HG03064 (cell line): ENCODE data around the gene GSTO2.

Experiments used
- ATAC-seq: cut with Tn5 transposase; IDR thresholded peaks from one replicate; pipeline ENCODE4 v1.9.1; 2021; ENCODE audit warnings: low read depth; ENCODE audit not compliant: unreplicated experiment

Gene GSTO2

DNA sequence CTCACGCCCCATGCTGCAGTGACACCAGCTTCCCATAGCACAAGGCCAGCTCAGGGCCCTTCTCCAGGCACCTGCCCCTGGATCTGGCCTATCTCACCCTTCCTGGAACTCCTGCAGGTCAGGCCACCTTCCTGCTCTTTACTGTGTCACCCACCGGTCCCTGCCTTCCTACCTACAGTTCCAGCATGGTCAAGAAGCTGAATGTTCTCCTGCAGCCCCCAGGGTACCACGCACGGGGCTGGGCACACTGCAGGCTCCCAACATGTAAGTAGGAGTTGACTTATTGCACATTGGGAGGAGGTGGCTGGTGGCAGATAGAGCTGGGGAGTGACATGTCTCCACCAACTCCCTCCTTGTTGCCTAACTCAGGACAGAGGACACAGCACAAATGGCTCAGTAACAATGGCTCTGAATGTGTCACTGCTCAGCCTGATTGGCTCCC lies 54.8 kb downstream of the GSTO2 start:
- ATAC-seq: no peak

DNA sequence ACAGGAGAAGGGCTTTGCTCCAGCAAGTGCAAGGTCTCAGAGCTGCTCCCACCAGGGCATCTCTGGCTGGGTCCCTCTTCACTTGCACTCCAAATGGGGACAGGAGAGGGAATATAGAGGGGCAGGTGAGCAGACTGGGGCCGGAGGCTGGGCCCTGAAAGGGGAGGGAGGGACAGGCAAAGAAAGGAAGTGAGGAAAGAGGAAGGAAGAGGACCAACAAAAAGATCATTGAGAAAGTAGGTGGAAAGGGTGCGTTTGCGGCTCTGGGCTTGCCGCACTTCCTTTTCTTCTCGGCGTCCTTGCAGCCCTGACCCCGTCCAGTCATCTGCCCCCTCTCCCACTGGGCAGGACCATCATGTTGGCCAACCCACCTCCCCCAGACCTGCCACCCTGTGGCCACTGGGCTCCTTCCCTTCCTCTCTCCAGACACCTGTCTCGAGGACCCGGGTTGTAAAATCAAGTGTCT lies 55.3 kb downstream of the GSTO2 start:
- ATAC-seq: no peak

DNA sequence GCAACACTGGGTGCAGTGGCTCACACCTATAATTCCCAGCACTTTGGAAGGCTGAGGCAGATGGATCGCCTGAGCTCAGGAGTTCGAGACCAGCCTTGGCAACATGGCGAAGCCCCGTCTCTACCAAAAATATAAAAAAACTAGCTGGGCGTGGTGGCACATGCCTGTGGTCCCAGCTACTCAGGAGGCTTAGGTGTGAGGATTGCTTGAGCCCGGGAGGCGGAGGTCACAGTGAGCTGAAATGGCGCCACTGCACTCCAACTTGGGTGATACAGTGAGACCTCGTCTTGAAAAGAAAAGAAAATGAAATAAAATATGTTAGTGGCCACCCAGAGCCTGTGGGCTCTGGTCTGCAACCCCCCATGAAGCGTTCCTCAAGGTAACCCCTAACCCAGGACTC lies 55.9 kb downstream of the GSTO2 start:
- ATAC-seq: no peak

DNA sequence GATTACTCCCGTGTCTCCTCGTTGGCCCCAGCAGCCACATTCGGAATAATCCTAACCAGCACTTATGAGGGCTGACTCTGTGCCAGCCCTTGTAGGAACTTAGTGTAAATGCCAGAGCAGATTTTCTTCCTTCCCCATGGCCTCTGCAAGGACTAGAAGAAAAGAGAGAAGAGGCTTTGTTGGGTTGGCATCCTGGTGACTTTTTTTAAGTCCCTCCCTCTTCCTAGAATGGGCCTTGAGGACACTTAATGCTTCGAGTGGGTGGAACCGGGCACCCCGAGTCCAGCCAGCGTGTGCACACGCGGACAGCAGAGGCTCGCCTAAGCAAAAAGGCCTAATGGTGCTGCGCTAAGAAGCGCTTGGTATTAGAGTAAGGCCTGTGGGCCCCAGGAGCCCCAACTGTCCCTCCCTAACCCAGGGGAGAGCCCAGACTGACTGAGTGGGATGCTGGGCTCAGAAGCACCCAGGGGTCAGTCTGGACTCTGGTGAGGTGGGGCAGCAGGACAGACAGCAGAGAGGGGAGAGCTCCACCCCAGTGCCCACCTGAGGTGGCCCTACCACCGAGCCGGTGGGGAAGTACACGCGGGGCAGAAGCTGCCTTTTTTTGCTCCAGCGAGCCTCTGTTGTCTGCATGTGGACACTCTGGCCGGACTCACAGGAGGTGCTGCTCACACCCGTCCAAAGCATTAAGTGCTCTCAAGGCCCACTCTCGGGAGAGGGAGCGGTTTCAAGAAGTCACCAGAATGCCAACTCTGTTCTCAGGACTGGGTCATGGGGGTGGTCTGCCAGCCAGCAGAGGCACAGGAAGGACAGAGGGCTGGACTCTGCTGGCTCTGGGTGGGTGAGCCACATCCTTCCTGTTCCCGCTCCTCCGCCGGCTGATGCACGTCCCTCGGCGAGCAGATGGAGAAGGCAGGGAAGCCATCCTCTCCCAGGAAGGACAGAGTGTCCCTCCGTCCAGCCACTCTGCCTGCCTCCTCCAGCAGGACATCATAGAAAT lies 56.8 kb downstream of the GSTO2 start:
- ATAC-seq: no peak

DNA sequence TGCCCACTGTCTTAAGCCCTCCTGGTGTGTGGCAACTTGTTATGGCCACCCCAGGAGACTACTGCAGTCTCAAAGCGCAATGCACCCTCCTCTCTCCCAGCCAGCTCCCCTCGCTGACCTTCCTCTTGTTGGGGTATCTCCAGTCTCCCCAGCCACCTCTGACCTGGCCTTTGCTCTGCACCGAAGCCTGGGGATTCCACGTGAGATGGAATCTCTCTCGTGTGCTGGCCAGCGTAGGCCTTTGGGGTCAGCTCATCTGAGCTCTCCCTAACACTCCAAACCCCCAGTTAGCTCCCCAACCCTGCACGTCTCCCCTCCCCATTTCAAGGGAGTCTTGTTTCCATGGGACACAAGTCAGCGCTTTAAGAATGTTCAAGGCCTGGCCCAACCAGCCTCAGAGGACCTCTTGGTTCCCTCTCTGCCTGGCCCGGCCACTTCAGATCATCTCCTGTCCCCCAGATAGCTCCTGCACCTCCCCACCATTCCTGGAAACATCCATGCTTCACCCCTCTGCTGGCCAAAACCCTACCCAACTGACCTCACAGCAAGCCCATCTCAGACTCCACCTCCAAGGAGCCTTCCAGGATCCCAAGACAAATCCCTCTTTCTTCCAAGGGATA lies 58.1 kb downstream of the GSTO2 start:
- no peak for ATAC-seq

DNA sequence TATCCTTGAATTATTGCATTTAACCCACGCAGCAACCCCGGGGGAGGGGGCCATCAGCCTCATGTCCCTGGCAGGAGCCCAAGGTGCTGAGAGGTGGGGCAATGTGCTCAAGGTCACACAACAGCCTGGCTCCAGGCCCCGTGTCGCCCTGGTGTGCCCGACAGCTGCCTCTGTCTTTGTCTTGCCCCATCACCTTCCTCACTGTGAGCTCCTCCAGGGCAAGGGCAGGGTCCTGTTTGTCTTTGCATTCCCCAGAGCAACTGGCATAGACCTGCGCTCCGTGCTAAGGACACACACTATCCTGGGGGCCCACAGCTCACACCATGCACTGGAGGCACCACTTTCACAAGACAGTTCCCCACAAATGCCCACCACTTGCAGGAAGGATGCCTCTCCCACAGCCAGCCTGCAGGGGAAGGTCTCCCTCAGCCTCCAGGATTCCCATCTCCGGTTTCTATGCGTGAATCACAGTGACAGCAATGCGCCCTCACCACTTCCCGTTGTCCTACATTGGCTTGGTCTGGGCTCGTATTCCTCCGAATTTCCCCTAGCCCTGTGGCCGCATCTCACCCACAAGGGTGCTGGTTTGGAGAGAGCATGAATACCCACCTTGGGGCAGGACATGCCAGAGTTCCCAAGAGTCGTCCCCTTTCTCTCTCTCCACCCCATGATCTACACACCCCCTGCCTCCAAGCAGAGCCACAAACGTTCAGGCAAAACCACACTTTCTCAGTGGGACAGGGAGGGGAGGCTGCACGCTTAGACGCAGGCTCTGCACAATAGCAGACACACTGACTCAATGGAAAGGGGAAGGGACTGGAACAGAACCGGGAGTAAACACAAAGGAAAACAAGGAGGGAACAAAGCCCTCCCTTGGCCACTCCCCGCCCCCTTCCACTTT lies 59.0 kb downstream of the GSTO2 start:
- no peak for ATAC-seq

DNA sequence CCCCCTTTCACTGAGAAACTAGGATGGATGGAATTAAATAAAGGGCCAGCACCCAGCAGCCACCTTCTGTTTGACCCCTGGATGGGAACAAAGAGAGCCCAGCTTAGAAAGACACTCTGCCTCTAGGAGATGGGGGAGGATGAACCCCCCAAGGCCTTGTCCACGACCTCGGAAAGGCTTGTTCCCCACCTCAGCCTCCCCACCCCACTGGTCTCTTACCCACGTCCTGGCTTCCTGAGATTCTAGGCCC lies 59.6 kb downstream of the GSTO2 start:
- ATAC-seq: peak; percentile 9

DNA sequence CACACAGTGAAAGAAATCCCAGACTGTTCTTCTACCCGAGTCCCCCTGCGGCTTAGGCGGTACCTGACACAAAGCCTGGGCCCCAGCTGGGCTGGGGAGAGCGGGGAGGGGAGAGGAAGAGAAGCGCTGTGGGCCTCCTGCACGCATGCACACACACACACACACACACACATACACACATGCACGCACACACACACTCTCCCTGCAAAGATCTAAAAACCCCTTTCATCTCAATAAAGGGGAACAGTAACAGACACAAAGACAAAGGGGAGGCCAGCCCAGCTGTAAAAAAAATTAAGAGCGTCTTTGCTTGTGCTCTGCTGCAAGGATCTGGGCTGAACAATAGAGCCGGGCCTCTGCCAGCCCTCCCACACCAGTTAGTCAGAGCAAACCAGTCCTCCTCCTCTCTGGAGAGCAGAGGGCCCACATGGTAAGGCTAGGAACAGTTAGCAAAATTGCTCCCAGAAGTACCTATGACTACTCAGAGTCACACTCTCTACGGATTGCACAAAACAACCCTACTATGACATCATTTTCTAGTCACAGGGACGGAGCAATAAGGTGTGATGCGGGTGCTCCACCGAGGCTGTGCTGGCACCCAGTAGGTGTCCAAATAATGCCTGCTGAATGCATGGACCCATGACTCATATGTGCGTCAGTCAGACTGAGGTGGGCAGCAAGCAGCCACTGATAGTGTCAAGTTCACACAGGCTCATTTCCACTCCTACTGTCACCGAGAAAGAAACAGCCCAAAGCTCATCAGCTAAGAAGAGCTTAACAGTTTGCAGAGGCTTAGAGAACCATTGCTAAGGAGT lies 60.1 kb downstream of the GSTO2 start:
- peak; percentile 62 for ATAC-seq

DNA sequence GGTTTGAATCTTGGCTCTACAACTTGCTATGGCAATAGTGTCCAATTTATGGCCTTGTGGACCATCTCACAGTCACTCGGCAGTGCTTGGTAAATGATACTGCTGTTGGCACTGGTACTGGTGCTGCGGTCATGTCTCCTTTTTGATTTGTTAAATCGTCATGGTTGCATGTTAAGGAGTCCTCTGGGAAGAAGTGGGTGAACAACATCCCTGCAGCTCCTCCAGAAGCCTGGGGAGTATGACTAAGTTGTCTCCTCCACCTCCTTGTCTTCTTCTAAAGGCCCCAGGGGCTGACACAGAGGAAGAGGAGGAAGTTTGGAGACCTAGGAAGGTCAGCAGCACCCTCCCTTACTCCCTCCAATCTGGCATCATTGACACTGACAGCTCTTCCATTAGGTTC lies 60.8 kb downstream of the GSTO2 start:
- no peak for ATAC-seq

DNA sequence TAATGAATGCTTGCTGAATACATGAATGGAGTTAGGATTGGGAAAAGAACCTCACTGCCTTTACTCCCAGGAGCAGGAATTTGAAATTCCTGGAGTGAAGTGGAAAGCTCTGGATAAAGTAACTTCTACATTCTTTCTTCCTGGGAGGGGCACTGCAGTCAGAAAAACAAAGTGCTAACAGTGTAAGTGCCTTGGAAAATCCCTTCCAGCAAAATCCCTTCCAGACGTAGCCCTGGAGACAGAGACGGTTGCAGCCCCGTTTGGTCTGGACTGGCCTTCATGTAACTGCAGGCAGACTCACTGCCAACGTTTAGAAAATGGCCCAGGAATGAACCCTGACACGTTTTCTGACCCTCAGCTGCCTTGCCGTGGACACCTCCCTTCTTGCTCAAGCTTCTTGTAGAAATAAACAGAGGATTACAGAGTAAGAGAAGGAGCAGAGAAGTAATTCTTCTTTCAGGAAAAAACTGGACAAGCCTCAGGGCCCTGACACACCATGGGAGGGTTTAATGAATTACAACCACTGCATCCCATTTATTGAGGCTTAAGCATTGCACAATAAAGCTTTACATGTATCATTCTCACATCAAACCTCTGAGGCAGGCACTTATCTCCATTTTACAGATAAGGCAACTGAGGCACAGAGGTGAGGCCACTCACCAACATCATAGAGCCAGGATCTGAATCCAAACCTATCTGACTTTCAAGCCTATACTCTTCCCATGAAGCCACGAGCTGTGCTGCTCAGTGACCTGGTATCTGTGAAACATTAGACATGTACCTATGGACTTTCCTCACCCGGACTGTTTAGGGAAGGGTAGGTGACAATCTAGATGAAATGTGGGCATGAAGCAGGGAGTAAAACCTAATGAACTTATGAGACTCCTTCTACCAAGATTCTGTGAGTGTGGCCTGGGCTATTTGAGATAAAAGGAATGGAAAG lies 61.5 kb downstream of the GSTO2 start:
- ATAC-seq: no peak

DNA sequence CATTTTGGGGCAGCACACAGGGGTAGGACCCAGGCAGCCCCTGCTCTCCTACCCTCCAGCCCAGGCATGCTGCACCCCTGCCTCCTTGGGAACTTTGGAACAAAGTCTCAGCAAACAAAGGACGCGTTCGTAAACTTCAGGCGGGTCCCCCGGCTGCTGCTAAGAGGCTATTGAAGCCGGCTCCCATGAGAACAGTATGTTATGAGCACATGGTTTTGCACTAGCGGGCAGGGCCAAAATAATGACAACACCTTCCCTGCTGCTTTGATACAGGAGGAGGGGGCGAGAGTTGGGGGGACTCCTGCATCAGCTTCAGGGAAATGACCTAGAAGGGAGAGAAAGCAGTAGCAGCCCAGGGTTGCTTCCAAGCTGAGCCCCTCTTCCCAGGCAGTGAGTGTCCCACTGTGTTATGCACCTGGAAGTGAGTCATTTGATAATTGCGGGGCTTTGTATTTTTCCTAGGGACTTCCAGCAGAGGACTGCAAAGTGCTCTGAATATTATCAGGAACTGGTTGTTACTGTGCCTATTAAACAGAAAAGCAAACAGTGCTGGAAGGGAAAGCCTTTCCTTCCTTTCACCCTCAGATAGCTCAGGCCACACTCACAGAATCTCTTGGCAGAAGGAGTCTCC lies 62.3 kb downstream of the GSTO2 start:
- ATAC-seq: no peak

DNA sequence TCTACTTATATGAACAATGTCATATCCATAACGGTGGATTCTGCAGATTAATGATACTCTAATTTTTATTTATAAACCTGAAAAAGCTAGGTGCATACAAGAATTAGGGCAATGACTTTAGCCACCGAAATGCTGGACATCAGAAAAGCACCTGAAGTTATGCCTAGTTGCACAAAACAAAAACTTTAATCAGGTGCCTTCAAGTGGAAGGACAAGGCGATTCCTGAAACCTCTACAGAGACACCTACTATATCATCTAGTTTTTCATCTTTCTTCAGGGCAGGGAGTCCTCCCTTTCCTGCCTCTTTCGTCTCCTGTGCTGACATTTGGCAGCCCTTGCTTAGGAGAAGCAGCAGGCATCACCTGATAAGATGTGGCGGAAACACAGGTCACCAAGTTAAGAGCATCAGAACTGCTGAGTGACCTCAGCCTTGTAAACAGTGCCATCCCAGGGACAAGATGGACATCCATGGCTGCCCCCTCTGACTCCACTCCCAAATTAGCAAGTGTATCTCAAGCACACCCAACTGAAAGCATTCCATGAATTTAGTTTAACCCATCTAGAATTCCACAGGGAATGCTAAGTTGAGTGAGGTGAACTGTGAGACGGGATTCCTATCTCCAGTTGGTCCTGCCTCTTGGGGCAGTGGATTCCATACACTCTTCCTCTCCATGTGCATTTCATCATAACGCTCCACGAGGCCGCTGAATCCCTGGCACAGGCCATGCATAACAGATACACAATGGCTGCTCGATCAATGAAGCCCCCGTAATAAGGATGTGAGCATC lies 63.5 kb downstream of the GSTO2 start:
- no peak for ATAC-seq

DNA sequence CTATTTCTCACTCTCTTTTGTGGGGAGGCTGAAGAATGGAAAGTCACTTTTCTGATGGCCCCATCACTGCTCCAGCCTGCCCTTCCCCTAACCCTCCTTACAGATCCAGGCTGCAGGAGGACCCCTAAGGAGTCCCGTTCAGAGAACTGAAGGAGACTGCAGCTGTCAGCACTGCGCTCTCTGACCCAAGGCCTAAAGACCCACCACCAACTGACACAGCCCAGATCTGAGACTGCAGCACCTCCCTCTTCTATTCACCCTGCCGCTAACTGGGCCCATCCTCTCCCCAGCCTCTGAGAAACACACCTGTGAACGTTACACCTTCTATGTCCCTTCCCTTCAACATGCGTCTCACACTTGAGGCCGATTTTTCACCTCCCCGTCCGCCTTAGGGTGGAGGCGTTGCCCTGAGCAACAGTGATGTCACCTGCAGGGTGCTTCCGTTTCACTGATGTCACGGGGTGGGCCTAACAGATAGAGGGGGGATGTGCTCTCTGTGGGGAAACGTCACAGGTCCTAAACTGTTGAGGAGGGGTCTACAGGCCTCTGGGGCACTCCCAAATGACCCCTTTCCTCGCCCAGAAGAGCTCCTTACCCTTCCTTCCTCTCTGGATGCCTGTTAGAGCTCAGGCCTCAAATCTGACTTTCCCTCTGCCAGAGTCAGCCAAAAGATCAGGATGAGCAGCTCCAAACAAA lies 64.2 kb downstream of the GSTO2 start:
- no peak for ATAC-seq

DNA sequence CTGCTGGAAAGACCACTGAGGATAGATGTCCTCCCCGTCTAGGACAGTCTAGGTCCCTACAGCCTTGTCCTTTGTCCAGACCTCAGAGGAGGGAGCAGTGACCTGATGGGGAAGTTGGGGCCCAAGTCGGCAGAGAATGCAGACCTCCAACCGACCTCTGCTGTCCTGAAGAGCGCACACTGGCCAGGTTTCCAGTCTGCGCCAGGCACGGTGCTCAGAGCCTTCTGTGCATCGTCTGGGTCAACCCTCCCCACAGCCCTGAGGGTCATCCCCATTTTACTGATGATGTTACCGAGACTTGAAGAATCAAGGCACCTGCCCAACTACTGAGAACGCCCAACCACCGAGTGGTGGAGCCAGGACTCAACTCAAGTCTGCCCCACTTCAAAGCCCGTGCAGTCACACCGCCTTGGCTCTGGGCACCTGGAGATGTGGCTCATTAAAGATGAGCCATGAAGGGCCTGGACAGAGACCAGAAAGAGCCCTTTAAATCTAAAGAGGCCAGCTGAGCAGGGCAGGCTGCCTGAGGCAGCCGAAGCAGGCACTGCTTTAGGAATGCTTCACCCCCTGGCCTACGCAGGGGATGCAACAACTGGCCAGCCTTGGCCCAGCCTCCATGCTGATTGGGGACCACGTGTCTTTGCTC lies 64.9 kb downstream of the GSTO2 start:
- no peak for ATAC-seq

DNA sequence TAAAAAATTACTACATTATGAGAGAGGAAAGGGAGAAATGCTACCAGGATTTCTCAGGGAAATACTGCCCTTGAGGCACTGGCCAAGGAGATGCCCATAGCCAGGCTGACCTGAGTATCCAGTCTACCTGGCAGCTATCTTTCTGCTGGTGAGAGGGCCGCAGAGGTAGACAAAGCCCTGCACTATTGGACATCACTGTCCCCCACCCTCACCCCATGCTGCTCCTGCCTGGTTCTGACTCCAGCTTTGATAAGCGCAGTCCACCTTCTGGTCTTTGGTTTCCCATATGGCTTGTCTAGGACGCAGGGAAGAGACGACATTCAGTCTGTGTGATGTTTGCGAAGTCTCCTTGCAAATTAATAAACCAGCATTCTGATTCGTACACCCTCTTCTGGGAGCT lies 65.6 kb downstream of the GSTO2 start:
- ATAC-seq: no peak

DNA sequence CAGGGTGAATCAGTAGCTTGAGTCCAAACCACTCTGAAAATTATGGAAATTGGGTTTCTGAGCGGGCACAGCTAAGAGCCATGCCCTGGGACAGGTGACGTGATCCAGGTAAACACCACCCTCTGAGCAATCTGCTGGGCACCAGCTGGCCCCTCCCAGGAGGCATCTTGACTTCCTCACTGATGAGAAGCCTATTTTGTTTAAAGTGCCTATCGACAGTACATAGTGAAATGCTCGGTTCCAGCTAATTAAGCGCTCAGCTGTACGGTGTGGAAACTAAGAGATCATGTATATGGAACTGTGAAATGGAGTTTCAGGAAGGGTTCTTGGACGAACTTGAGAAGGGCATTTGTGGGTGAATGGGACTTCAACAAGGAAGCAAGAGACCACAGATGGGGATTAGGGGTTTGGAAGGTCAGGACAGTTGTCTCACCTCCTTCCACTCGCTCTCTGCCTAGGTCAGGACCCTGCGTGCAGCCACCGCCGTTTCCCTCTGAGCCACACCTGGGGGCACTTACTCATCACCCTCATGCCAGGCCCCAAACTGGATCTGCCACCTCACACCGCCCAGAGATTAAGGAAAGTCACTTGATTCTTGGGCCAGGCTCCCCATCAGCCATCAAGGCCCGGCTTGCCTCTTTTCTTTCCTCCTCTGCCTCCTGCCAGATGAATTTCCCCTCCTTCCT lies 66.1 kb downstream of the GSTO2 start:
- ATAC-seq: no peak
